Lower lobe of right lung (tissue), 2 donors: ENCODE results near the gene CTTN. TPM values are rescaled to one million over a fixed set of nuclear protein-coding genes. Genes with fewer than 3 reads are reported as not detected.

Experiments
- ATAC-seq, 2 donors: fragments of 200-7000 bp; cut with Tn5 transposase; one replicate each; pipeline ENCODE4 v1.9.1; 2020 to 2022; ENCODE audit warnings: mild to moderate bottlenecking in 2 of 2, moderate library complexity in 2 of 2
- DNase-seq: peaks from one replicate; pipeline ENCODE4 v3.0.0-alpha.2; 2020
- H3K27ac ChIP-seq: fragments of 200-600 bp; one replicate; pipeline ENCODE4 v1.8.0; 2022
- H3K27me3 ChIP-seq: fragments of 200-600 bp; one replicate; pipeline ENCODE4 v1.8.0; 2022; ENCODE audit warnings: low read depth
- H3K36me3 ChIP-seq: fragments of 200-600 bp; one replicate; pipeline ENCODE4 v1.8.0; 2022; ENCODE audit warnings: mild to moderate bottlenecking
- H3K4me1 ChIP-seq: fragments of 200-600 bp; one replicate; pipeline ENCODE4 v1.8.0; 2022
- H3K4me3 ChIP-seq: fragments of 200-600 bp; one replicate; pipeline ENCODE4 v1.8.0; 2022; ENCODE audit warnings: mild to moderate bottlenecking
- H3K9me3 ChIP-seq: fragments of 200-600 bp; one replicate; pipeline ENCODE4 v1.8.0; 2022
- CTCF ChIP-seq: fragments of 200-600 bp; IDR thresholded peaks from one replicate; pipeline ENCODE4 v1.8.0; 2022; ENCODE audit warnings: antibody characterized with exemption, mild to moderate bottlenecking
- intact Hi-C: fragments of 100-400 bp; cut with DNase I; formaldehyde crosslinking; loops from one replicate; pipeline ENCODE4 v1.11.0; 2022
- total RNA-seq: library from RNA; stranded (reverse); fragmentation: NEBNext Ultra II Directional; extraction: Animal tissue kit (Norgen Biotek cat#: 25700); gene quantifications from one replicate; pipeline ENCODE4 v1.2.1, GENCODE V29; 2021
- donor health status: DM: no; HTN: yes; CAD: no; lungs with severe emphysema.

Gene CTTN
- total RNA-seq, 1 donor from 2014 or later: 145 TPM

DNA sequence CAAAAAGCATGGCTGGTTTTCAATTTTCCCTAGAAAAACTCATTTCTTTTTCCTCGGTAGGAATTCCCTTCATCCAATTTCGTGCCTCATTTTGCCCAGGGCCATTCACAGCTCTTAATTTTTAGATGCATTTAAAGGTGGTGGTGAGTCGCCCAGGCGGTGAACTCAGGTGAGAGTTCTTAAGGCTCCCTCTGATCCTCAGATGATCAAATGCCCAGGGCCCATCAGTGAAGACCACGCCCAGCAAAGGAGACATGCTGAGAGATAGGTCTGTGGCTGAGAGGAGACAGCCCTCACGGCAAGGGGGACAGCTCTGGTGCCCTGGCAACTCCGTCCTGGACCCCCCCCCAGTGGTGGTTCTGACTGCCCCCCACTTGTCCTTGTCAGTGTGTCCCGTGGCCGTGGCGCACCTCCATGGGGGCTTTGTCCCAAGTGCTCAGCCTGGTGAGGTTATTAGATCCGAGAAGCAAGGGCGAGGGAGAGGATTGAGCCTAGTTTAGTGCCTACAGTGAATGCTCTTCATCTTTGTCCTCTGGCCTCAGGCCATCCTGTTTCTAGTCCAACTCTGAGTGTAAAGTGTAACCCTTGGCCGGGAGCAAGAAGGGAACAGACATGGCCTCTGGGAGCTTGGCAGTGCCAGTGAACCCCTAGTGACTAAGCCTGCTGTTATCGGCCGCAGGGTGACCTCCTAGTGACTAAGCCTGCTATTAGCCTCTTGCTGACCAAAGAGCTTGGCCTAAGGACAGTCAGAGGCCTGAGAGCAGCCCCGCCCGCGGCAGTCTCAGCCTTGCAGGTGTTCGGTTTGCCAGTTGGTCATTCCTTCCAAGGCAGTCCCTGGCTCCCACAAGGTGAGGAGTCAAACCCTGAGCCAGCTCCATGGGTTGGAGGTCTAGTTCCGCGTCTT is 83.5 kb downstream of the CTTN start:
- no peak for TF ChIP-seq CTCF
- H3K4me1 ChIP-seq: peaks cover 7% of the 10 kb centered on the region
- H3K36me3 ChIP-seq: no peaks in the 10 kb centered on the region
- H3K27ac ChIP-seq: peak overlapping the region; percentile 60
- peak; percentile 57 for DNase-seq
- peak; percentile 71 to 75 for ATAC-seq
- intact Hi-C loops: no loop called here
- H3K4me3 ChIP-seq: no peak overlapping the region
- H3K9me3 ChIP-seq: no peaks in the 10 kb centered on the region
- no peaks in the 10 kb centered on the region for H3K27me3 ChIP-seq

GRCh38 chr11:70482529-70482917 is 84.2 kb downstream of the CTTN start:
- Histone ChIP-seq H3K9me3 (no peaks in the 10 kb centered on the region), H3K27me3 (no peaks in the 10 kb centered on the region), H3K4me3 (no peak overlapping the region), H3K36me3 (no peaks in the 10 kb centered on the region), H3K4me1 (peaks cover 7% of the 10 kb centered on the region), H3K27ac (peak overlapping the region; percentile 60)
- intact Hi-C loops: no loop called here
- peak; percentile 73 to 76 for ATAC-seq
- peak; percentile 60 for DNase-seq
- no peak for TF ChIP-seq CTCF

GRCh38 chr11:70483077-70483861 is 84.9 kb downstream of the CTTN start:
- peak; percentile 85 for DNase-seq
- H3K9me3 ChIP-seq: no peaks in the 10 kb centered on the region
- H3K4me1 ChIP-seq: peaks cover 7% of the 10 kb centered on the region
- peak; percentile 42 for TF ChIP-seq CTCF
- no peaks in the 10 kb centered on the region for H3K27me3 ChIP-seq
- peak; percentile 83 to 85 for ATAC-seq
- no peaks in the 10 kb centered on the region for H3K36me3 ChIP-seq
- H3K27ac ChIP-seq: peak overlapping the region; percentile 60
- H3K4me3 ChIP-seq: no peak overlapping the region
- intact Hi-C loops: no loop called here

- TF ChIP-seq CTCF: no peak
- DNase-seq: no peak
- no peaks in the 10 kb centered on the region for H3K9me3 ChIP-seq
- no peaks in the 10 kb centered on the region for H3K27me3 ChIP-seq
- H3K4me1 ChIP-seq: peaks cover 7% of the 10 kb centered on the region
- no peaks in the 10 kb centered on the region for H3K36me3 ChIP-seq
- intact Hi-C loops: no loop called here
- ATAC-seq: no peak
- H3K4me3 ChIP-seq: no peak overlapping the region
- peak overlapping the region; percentile 36 for H3K27ac ChIP-seq
Measured at GRCh38 chr11:70483917-70484316, 85.6 kb downstream of the CTTN start.

DNA sequence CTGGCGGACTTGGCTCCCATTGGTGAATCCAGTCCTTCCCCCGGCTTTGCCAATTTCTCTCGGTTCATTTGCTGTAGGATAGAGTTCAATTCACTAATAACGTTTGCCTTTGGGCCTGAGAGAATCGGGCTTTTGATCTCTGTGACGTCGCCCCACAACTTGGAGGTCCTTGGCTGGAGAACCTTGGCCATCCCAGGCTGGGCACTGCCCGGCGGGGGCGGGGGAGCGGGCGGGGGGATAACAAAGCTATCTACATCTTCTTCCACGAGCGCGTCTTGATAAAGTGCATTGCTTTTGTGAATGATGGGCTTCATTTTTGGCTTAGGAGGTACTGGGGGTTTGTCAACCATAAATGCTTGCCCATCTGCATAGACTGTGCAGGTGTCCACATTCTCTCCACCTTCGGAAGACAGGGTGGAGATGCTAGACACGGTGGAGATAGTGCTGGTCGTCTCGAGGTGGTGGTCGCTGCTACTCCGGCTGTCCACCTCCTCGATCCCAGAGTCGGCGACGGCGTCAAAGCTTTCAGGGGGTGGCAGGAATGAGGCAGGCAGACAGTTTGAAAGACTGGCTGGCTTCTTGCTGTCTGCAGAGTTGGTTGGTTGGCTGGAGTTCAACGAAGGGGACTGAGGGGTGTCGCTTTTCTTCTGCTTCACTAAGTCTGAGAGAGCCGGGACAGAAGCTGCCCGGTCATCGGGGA is 87.1 kb downstream of the CTTN start:
- no peak for ATAC-seq
- Histone ChIP-seq H3K4me1 (peaks cover 7% of the 10 kb centered on the region), H3K27me3 (no peaks in the 10 kb centered on the region), H3K9me3 (no peaks in the 10 kb centered on the region), H3K4me3 (no peak overlapping the region), H3K27ac (no peak overlapping the region), H3K36me3 (no peaks in the 10 kb centered on the region)
- no peak for DNase-seq
- no peak for TF ChIP-seq CTCF
- intact Hi-C loops: no loop called here
